Upper lobe of left lung (tissue), 6 donors: Measurements from ENCODE around the gene SBF1. TPM values are rescaled to one million over a fixed set of nuclear protein-coding genes. Genes with fewer than 3 reads are reported as not detected.

Experiments used
- ATAC-seq, 2 donors: fragments of 200-7000 bp; cut with Tn5 transposase; one replicate each; pipeline ENCODE4 v1.9.1; 2022; ENCODE audit warnings: mild to moderate bottlenecking in 2 of 2, moderate library complexity in 2 of 2; ENCODE audit not compliant: low FRiP score in 2 of 2
- DNase-seq, 2 donors: peaks; one replicate each; pipeline ENCODE4 v3.0.0-alpha.2; 2019 to 2020
- H3K27ac ChIP-seq, 4 donors: fragments of 200-600 bp; sonication (generic); one replicate each; pipeline ENCODE4 v1.5.1; 2016 to 2019
- H3K27me3 ChIP-seq, 4 donors: fragments of 200-600 bp; sonication (generic); one replicate each; pipeline ENCODE4 v1.5.1; 2017 to 2019
- H3K36me3 ChIP-seq, 4 donors: fragments of 200-600 bp; sonication (generic); one replicate each; pipeline ENCODE4 v1.5.1; 2016 to 2019
- H3K4me1 ChIP-seq, 4 donors: fragments of 200-600 bp; sonication (generic); one replicate each; pipeline ENCODE4 v1.5.1; 2018 to 2019
- H3K4me3 ChIP-seq, 4 donors: fragments of 200-600 bp; sonication (generic); one replicate each; pipeline ENCODE4 v1.5.1; 2017 to 2019; ENCODE audit warnings: mild to moderate bottlenecking in 2 of 4, moderate library complexity in 1 of 4
- H3K9me3 ChIP-seq, 4 donors: fragments of 200-600 bp; sonication (generic); one replicate each; pipeline ENCODE4 v1.5.1; 2018 to 2019
- CTCF ChIP-seq, 6 experiments: fragments of 450-650 bp in 4 of 6; fragments of 200-600 bp in 2 of 6; sonication (generic) in 2 of 6; IDR thresholded peaks; one replicate each; pipeline ENCODE4 v1.5.1; 2016 to 2019; ENCODE audit warnings: antibody characterized with exemption in 6 of 6
- EP300 ChIP-seq, 4 donors: sonication (generic); formaldehyde crosslinking; IDR thresholded peaks; one replicate each; pipeline ENCODE4 v1.5.1; 2017; ENCODE audit warnings: antibody characterized with exemption in 4 of 4, control low read depth in 2 of 4
- POLR2A ChIP-seq, 4 donors: fragments of 450-650 bp; IDR thresholded peaks; one replicate each; pipeline ENCODE4 v1.5.1; 2016 to 2017; ENCODE audit warnings: antibody characterized with exemption in 4 of 4, mild to moderate bottlenecking in 2 of 4
- POLR2AphosphoS5 ChIP-seq, 2 donors: sonication (generic); formaldehyde crosslinking; IDR thresholded peaks; one replicate each; pipeline ENCODE4 v1.5.1; 2017; ENCODE audit warnings: antibody characterized with exemption in 2 of 2
- WGBS, 2 donors: methylation state at CpG; one replicate each; pipeline ENCODE4 v1.1.5; 2017 to 2018; 5-methylcytosine and 5-hydroxymethylcytosine counted together
- total RNA-seq, 6 donors: library from RNA; depleted of rRNA in 4 of 6; stranded (reverse); fragments of >200 nt in 4 of 6; gene quantifications; one replicate each; pipeline versions ENCODE4 v1.1.0 to v1.2.1, GENCODE V29; 2016 to 2021
- donor health status: DM: no; HTN: no; CAD: no; lungs with moderate emphysema.
- donor health status: DM: no; HTN: yes; CAD: no; lungs with severe emphysema.

SBF1 gene
- total RNA-seq, 6 donors from 2014 or later = 44.6 to 117 (median 75.7) TPM

GRCh38 chr22:50396751-50397370 is 78.0 kb downstream of the SBF1 start:
- peaks cover 0 to 39% (median 26%) of the 10 kb centered on the region in 4 donors for H3K36me3 ChIP-seq
- 70 to 77% methylated on average over 6 of the region's 6 CpGs for WGBS, 2 donors
- DNase-seq (no peak), ATAC-seq (no peak)
- TF ChIP-seq POLR2A (IDR thresholded peaks at IDR 0.05) (no peak), EP300 (IDR thresholded peaks at IDR 0.05) (no peak), CTCF (IDR thresholded peaks at IDR 0.05) (no peak), POLR2AphosphoS5 (IDR thresholded peaks at IDR 0.05) (no peak)
- no peaks in the 10 kb centered on the region for H3K27me3 ChIP-seq
- no peaks in the 10 kb centered on the region for H3K9me3 ChIP-seq
- peaks cover 11 to 23% (median 17%) of the 10 kb centered on the region in 4 donors for H3K4me1 ChIP-seq
- no peak overlapping the region for H3K4me3 ChIP-seq
- no peak overlapping the region for H3K27ac ChIP-seq

Other genes with a start within 250 kb of the SBF1 start
- gene TUBGCP6, start 230.0 kb downstream of the SBF1 start, total RNA-seq = 100 to 1,000 TPM in 2 of 6 donors, 10 to 100 TPM in 4; 43.2 to 216 (median 52.4) TPM
- gene HDAC10, start 223.8 kb downstream of the SBF1 start, total RNA-seq = 100 to 1,000 TPM in 1 of 6 donors, 10 to 100 TPM in 5; 33.0 to 202 (median 53.1) TPM
- gene MAPK12, start 213.4 kb downstream of the SBF1 start, total RNA-seq = 10 to 100 TPM in 3 of 6 donors, 1 to 10 TPM in 3; 3.1 to 19.2 (median 10.1) TPM
- 10 to 100 TPM in 1 of 6 donors, 1 to 10 TPM in 5; 3.1 to 27.3 (median 8.6) TPM for gene MAPK11, start 204.7 kb downstream of the SBF1 start, total RNA-seq
- 100 to 1,000 TPM; 218 to 407 (median 313) TPM for gene PLXNB2, start 167.4 kb downstream of the SBF1 start, total RNA-seq
- 10 to 100 TPM in 5 of 6 donors, 1 to 10 TPM in 1; 9.5 to 24.1 (median 12.7) TPM for gene DENND6B, start 148.0 kb downstream of the SBF1 start, total RNA-seq
- gene PPP6R2, start 131.7 kb downstream of the SBF1 start, total RNA-seq = 100 to 1,000 TPM in 2 of 6 donors, 10 to 100 TPM in 4; 53.0 to 264 (median 63.8) TPM
- gene ADM2, start 6.5 kb upstream of the SBF1 start, total RNA-seq = 1 to 10 TPM in 4 of 6 donors, under 1 TPM in 2; 0.30 to 3.1 (median 1.6) TPM
- gene MIOX, start 11.8 kb upstream of the SBF1 start, total RNA-seq = not detected
- gene LMF2, start 32.7 kb upstream of the SBF1 start, total RNA-seq = 10 to 100 TPM; 36.0 to 87.4 (median 77.4) TPM
- 100 to 1,000 TPM in 1 of 6 donors, 10 to 100 TPM in 5; 55.4 to 104 (median 62.2) TPM for gene NCAPH2, start 33.2 kb upstream of the SBF1 start, total RNA-seq
- 10 to 100 TPM in 2 of 6 donors, 1 to 10 TPM in 3, not detected in 1; 1.7 to 14.0 (median 9.2) TPM for gene SCO2, start 50.6 kb upstream of the SBF1 start, total RNA-seq
- 100 to 1,000 TPM; 162 to 346 (median 248) TPM for gene TYMP, start 55.0 kb upstream of the SBF1 start, total RNA-seq
- 1 to 10 TPM in 2 of 6 donors, under 1 TPM in 2, not detected in 2; 0.39 to 1.5 (median 0.81) TPM for gene KLHDC7B, start 70.9 kb upstream of the SBF1 start, total RNA-seq
- gene SYCE3, start 87.9 kb upstream of the SBF1 start, total RNA-seq = 1 to 10 TPM in 1 of 6 donors, not detected in 5; 3.4 TPM
- gene CPT1B, start 103.4 kb upstream of the SBF1 start, total RNA-seq = 10 to 100 TPM in 5 of 6 donors, 1 to 10 TPM in 1; 7.3 to 54.5 (median 19.4) TPM
- 100 to 1,000 TPM in 2 of 6 donors, 10 to 100 TPM in 4; 42.7 to 294 (median 87.8) TPM for gene CHKB, start 107.8 kb upstream of the SBF1 start, total RNA-seq
- 1 to 10 TPM; 1.0 to 5.5 (median 3.4) TPM for gene MAPK8IP2, start 125.8 kb upstream of the SBF1 start, total RNA-seq
- gene ARSA, start 153.1 kb upstream of the SBF1 start, total RNA-seq = 10 to 100 TPM; 29.8 to 99.0 (median 59.2) TPM
- gene SHANK3, start 197.8 kb upstream of the SBF1 start, total RNA-seq = 100 to 1,000 TPM in 1 of 6 donors, 10 to 100 TPM in 5; 16.6 to 105 (median 51.1) TPM